Common myeloid progenitor, CD34-positive (primary cell): ENCODE results near the gene PAEP.

ENCODE experiments used
- CTCF ChIA-PET: fragments of 350-600 bp; sonication (Branson Sonifier 250); formaldehyde crosslinking; loops from one replicate; lab custom pipeline; 2021; ENCODE audit warnings: antibody characterized with exemption; lab: Charles Lee
- POLR2A ChIA-PET: fragments of 350-600 bp; sonication (Branson Sonifier 250); formaldehyde crosslinking; loops from one replicate; lab custom pipeline; 2021; ENCODE audit warnings: antibody characterized with exemption; lab: Charles Lee
- DNase-seq, 3 donors: peaks; one replicate each; pipeline versions ENCODE4 v3.0.0 to v3.0.0-alpha.2; 2013
- H3K27ac ChIP-seq, 2 experiments: 1 replicate in 1 of 2; 2 replicates in 1 of 2; pipeline ENCODE4 v1.7.0; 2013; ENCODE audit warnings: inconsistent platforms in 2 of 2, low read length in 2 of 2, mild to moderate bottlenecking in 2 of 2, low read depth in 1 of 2, moderate library complexity in 1 of 2; ENCODE audit not compliant: severe bottlenecking in 2 of 2, insufficient read depth in 1 of 2, poor library complexity in 1 of 2
- H3K27me3 ChIP-seq, 5 experiments: replicated peaks in 2 of 5; 1 replicate in 3 of 5; 2 replicates in 2 of 5; pipeline versions ENCODE4 v1.6.1 to v1.7.0; 2013; ENCODE audit warnings: low read length in 4 of 5, mild to moderate bottlenecking in 2 of 5, moderate library complexity in 2 of 5, inconsistent platforms in 1 of 5; ENCODE audit not compliant: insufficient read depth in 5 of 5, control insufficient read depth in 4 of 5
- H3K36me3 ChIP-seq, 4 experiments: 1 replicate in 2 of 4; 2 replicates in 2 of 4; pipeline versions ENCODE4 v1.6.1 to v1.7.0; 2013; ENCODE audit warnings: low read length in 3 of 4, control low read depth in 1 of 4, mild to moderate bottlenecking in 1 of 4; ENCODE audit not compliant: control insufficient read depth in 4 of 4, insufficient read depth in 4 of 4
- H3K4me1 ChIP-seq, 4 experiments: 1 replicate in 3 of 4; 2 replicates in 1 of 4; pipeline versions ENCODE4 v1.6.1 to v1.7.1; 2013; ENCODE audit warnings: low read length in 3 of 4, mild to moderate bottlenecking in 3 of 4, control low read depth in 1 of 4, inconsistent platforms in 1 of 4, moderate library complexity in 1 of 4; ENCODE audit not compliant: control insufficient read depth in 4 of 4, insufficient read depth in 4 of 4; ENCODE audit errors: control extremely low read depth in 1 of 4
- H3K4me3 ChIP-seq, 7 experiments: 1 replicate in 4 of 7; 2 replicates in 3 of 7; pipeline versions ENCODE4 v1.5.1 to v1.7.0; 2013; ENCODE audit warnings: mild to moderate bottlenecking in 7 of 7, low read length in 6 of 7, moderate library complexity in 6 of 7, inconsistent platforms in 2 of 7, low read depth in 2 of 7, control low read depth in 1 of 7; ENCODE audit not compliant: insufficient read depth in 4 of 7, control insufficient read depth in 1 of 7; ENCODE audit errors: extremely low read depth in 1 of 7
- H3K9me3 ChIP-seq, 5 experiments: 1 replicate in 4 of 5; 2 replicates in 1 of 5; pipeline versions ENCODE4 v1.6.1 to v1.7.1; 2013; ENCODE audit warnings: low read length in 4 of 5, mild to moderate bottlenecking in 2 of 5, inconsistent platforms in 1 of 5, low read depth in 1 of 5, moderate library complexity in 1 of 5; ENCODE audit not compliant: control insufficient read depth in 4 of 5, insufficient read depth in 2 of 5; ENCODE audit errors: control extremely low read depth in 1 of 5
- WGBS: methylation state at CpG from one replicate; pipeline ENCODE4 v1.1.5; 2013; ENCODE audit not compliant: insufficient coverage; 5-methylcytosine and 5-hydroxymethylcytosine counted together

Gene PAEP

GRCh38 chr9:135583688-135584011, 22.1 kb downstream of the PAEP start:
- Histone ChIP-seq H3K27ac (no peak overlapping the region), H3K36me3 (no peaks in the 10 kb centered on the region), H3K4me1 (no peaks in the 10 kb centered on the region), H3K27me3 (peaks cover 0 to 15% (median 0%) of the 10 kb centered on the region in 5 experiments), H3K4me3 (no peak overlapping the region), H3K9me3 (no peaks in the 10 kb centered on the region)
- DNase-seq: no peak
- ChIA-PET POLR2A (no interaction called here), CTCF (no interaction called here)
- WGBS: 99% methylated on average over 16 of the region's 16 CpGs

DNA sequence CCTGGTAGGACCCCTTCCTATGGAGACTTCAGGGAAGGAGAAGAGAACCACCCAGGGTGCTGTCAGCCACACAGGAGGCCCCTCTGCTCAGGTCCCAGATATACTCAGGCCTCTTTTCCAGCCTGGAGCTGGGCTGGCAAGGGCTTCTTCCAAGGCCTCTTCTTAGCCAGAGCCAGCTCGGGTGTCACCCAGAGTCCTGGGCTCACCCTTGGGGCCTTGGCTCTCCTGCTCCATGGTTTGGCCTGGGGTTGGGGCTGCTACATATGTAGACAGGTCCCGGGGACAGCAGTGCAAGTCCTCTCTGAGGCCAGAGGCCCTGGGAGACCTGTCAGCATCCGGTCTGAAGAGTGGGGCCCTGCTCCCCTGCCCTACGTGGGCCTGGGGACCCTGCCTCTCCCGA, 22.8 kb downstream of the PAEP start:
- DNase-seq: no peak
- ChIA-PET CTCF (no interaction called here), POLR2A (no interaction called here)
- H3K4me1 ChIP-seq: no peaks in the 10 kb centered on the region
- no peak overlapping the region for H3K27ac ChIP-seq
- no peaks in the 10 kb centered on the region for H3K36me3 ChIP-seq
- H3K4me3 ChIP-seq: no peak overlapping the region
- 72% methylated on average over 5 of the region's 5 CpGs for WGBS
- H3K9me3 ChIP-seq: no peaks in the 10 kb centered on the region
- peaks cover 0 to 11% (median 0%) of the 10 kb centered on the region in 5 experiments for H3K27me3 ChIP-seq

DNA sequence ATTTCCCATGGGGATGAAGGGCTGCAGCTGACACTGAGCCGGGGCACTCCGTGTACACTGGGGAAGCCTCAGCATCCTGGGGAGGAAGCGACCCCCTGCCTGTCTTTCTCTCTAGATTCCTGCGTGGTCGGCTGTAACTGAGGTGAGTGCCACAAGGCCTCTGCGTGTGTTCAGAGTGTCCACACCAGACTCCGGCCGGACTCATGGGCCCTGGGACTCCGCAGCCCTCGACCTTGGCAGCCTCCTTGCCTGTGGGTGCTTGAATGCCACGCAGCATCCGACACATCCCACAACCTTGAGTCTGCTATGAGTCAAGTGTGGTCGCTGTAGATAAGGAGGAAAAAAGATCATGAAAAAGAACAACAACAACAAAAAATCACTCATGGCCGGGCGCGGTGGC, 23.4 kb downstream of the PAEP start:
- CTCF ChIA-PET: no interaction called here
- Histone ChIP-seq H3K4me1 (no peaks in the 10 kb centered on the region), H3K36me3 (no peaks in the 10 kb centered on the region), H3K27ac (no peak overlapping the region), H3K27me3 (peaks cover 0 to 11% (median 0%) of the 10 kb centered on the region in 5 experiments), H3K4me3 (no peak overlapping the region), H3K9me3 (no peaks in the 10 kb centered on the region)
- POLR2A ChIA-PET: no interaction called here
- DNase-seq: no peak
- 49% methylated on average over 8 of the region's 16 CpGs for WGBS

- H3K27ac ChIP-seq: no peak overlapping the region
- H3K4me3 ChIP-seq: no peak overlapping the region
- no peaks in the 10 kb centered on the region for H3K4me1 ChIP-seq
- 80% methylated on average over 5 of the region's 15 CpGs for WGBS
- no peaks in the 10 kb centered on the region for H3K9me3 ChIP-seq
- ChIA-PET CTCF (no interaction called here), POLR2A (no interaction called here)
- H3K36me3 ChIP-seq: no peaks in the 10 kb centered on the region
- H3K27me3 ChIP-seq: peaks cover 0 to 4% (median 0%) of the 10 kb centered on the region in 5 experiments
- no peak for DNase-seq
These were observed 25.1 kb downstream of the PAEP start for GRCh38 chr9:135586601-135587109.

DNA sequence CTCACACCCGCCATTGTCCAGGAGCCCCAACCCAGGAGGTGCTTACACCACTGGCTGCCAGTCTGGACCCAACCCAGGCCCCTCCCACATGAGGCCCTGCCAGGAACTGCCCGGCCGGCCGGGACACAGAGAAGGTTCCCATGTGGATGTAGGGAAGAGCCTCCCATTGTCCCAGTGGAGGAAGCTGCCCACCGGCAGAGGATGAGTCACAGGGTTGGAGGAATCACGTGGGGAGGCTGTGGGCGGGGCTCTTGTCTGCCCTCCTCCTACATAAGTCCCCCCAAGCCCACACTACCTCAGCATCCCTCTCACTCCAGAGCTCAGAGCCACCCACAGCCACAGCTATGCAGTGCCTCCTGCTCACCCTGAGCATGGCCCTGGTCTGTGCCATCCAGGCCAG, 26.1 kb downstream of the PAEP start:
- ChIA-PET POLR2A (no interaction called here), CTCF (no interaction called here)
- Histone ChIP-seq H3K36me3 (no peaks in the 10 kb centered on the region), H3K27me3 (peaks cover 0 to 2% (median 0%) of the 10 kb centered on the region in 5 experiments), H3K4me1 (no peaks in the 10 kb centered on the region), H3K9me3 (no peaks in the 10 kb centered on the region), H3K4me3 (no peak overlapping the region), H3K27ac (no peak overlapping the region)
- DNase-seq: no peak
- WGBS: no CpG with 5 or more reads among the region's 7 CpGs

DNA sequence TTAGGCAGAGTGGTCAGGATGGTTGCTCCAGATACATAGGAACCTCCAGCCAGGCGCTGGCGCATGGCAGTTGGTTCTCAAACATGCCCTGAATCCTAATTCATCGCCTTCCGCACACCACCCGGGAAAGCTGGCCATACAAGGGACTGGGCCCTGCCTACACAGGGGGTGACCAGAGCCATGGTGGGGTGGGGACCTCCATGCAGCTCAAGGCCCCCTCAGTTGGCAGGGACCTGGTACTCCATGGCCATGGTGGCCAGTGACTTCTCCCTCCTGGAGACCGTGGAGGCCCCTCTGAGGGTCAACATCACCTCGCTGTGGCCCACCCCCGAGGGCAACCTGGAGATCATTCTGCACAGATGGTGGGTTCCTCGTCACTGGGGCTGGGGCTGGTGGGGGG, 26.8 kb downstream of the PAEP start:
- ChIA-PET CTCF (no interaction called here), POLR2A (no interaction called here)
- H3K4me3 ChIP-seq: no peak overlapping the region
- H3K9me3 ChIP-seq: no peaks in the 10 kb centered on the region
- no peak overlapping the region for H3K27ac ChIP-seq
- H3K27me3 ChIP-seq: peaks cover 0 to 2% (median 0%) of the 10 kb centered on the region in 5 experiments
- no peaks in the 10 kb centered on the region for H3K4me1 ChIP-seq
- H3K36me3 ChIP-seq: no peaks in the 10 kb centered on the region
- DNase-seq: no peak
- 98% methylated on average over 7 of the region's 9 CpGs for WGBS

DNA sequence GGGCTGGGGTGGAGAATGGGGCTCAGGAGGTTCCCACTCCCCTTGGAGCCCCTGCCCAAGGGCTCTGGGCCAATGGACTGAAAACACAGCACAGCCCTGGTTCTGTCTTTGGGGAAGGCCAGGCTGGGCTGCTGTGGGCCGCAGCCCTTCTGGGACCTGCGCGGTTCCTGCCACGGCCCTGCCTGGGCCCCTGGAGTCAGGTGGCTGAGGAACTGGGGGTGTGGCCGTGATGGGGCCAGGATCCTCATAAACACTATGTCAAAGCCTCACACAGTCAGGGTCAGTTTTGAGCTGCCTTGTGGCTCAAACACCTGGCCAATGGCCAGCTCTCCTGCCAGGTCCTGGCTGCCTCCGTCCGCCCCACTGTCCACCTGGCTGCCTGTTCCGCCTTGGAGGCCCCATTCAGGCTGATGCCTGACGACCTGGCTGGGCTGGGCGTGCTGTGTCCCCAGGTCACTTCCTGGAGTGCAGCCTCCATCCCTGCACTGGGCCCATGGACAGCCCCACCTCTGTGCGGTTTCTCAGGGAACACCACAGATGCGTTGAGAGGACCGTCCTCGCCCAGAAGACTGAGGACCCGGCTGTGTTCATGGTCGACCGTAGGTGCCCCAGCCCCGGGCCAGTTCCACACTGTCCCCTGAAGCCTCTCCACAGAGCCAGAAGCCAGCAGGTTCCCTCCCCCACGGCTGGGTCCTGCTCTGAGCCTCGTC, 27.5 kb downstream of the PAEP start:
- H3K27me3 ChIP-seq: peaks cover 0 to 2% (median 0%) of the 10 kb centered on the region in 5 experiments
- POLR2A ChIA-PET: no interaction called here
- H3K36me3 ChIP-seq: no peaks in the 10 kb centered on the region
- H3K4me3 ChIP-seq: no peak overlapping the region
- 96% methylated on average over 16 of the region's 20 CpGs for WGBS
- CTCF ChIA-PET: interaction anchor here (0.8 kb wide), 1 partner anchor 15 kb away, joined by 4 read pairs; no protein-coding TSS in a partner anchor
- H3K9me3 ChIP-seq: no peaks in the 10 kb centered on the region
- no peak for DNase-seq
- no peak overlapping the region for H3K27ac ChIP-seq
- H3K4me1 ChIP-seq: no peaks in the 10 kb centered on the region
